HG02885 (cell line): ENCODE data around the gene AHI1.
"Not testable (repeated sequence)": the region's sequence is repeated elsewhere in the genome, so short reads cannot be mapped to it uniquely, and the experiment has no call there.

Source experiments
- ATAC-seq: cut with Tn5 transposase; IDR thresholded peaks from one replicate; pipeline ENCODE4 v1.9.1; 2021; ENCODE audit warnings: mild to moderate bottlenecking; ENCODE audit not compliant: unreplicated experiment, poor library complexity

The AHI1 gene

DNA sequence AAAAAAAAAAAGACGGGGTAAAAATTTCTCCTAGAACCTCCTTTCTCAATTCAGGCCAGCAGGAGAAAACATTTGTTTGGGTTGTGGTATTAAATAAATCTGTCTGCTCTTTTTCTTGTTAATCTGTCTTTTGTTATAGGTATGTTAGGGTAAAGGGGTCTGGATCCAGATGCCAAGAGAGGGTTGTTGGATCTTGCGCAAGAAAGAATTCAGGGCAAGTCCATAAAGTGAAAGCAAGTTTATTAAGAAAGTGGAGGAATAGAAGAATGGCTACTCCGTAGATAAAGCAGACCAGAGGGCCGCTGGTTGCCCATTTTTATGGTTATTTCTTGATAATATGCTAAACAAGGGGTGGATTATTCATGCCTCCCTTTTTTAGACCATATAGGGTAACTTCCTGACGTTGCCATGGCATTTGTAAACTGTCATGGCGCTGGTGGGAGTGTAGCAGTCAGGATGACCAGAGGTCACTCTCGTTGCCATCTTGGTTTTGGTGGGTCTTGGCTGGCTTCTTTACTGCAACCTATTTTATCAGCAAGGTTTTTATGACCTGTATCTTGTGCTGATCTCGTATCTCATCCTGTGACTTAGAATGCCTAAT lies 251.0 kb downstream of the AHI1 start:
- not testable (repeated sequence) for ATAC-seq

DNA sequence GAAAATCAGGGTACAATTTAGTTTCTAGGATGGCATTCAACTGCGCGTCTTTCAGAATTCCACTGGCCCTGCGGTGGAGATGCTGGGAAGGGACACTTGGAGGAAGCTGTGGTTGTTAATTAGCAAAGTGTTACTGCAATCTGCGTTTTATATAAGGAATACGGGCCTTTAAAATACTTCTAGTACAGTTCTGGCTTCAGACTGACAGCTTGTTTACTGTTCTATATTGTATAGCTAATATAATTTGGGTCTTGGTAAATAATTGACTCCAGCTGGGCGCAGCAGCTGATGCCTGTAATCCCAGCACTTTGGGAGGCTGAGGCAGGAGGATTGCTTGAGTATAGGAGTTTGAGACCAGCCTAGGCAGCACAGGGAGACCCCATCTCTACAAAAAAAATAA lies 252.7 kb downstream of the AHI1 start:
- no peak for ATAC-seq

DNA sequence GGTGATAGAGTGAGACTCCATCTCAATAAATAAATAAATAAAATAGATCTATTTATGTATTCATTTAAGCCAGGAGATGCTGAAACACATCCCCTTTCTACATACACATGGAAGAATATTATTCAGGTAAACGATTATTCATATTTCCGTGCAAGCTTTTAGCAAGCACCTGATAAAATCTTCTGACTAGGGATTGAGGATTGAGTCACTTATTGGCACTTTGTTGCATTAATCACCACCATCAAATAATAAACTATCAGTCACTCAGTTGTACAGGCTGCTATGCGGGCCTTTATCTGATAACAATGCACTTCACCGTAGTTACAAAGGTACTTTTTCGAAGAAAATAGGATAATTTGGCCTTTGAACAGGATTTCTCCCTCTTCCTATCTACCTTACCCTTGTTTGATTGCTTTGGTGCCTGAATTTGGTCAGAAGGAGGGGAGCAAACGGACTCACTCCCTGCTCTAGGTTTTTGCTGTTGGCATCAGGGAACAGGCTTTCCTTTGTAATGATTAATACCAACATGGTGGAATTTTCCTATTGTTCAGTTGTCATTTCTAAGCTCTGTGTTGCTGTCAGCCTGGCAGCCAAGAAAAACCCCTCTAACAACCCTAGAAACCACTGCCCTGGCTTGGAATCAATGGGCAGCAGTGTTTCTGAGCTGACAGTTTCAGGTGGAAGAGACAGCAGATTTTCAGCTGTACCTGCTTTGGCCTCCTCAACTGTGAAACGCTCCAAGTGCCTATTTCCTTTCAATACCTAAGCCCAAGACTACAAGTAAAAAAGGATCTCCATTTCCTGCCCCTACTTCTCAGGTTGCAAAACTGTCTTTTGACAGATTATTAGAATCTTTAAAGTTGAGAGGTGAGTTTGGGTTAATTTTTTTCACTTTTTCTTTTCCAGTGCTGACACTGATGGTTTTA lies 253.4 kb downstream of the AHI1 start:
- ATAC-seq = no peak

DNA sequence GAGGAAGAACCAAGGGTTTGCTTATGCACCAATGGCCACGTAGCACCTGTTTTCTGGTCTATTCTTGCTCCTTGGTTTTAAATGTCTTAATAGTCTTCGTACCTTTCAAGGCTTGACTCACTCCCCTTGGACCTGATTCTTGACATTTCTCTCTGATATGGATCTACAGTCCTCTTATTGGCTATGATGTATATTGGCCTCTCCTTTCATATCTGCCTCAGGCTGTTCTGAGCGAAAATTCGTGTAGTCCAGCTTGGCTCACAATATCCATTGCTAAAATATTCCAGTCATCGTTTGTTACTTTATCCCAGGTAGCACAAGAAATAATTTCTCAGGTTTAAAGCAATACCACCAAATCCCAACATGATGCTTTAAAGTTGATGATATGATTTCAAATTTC lies 256.8 kb downstream of the AHI1 start:
- no peak for ATAC-seq

DNA sequence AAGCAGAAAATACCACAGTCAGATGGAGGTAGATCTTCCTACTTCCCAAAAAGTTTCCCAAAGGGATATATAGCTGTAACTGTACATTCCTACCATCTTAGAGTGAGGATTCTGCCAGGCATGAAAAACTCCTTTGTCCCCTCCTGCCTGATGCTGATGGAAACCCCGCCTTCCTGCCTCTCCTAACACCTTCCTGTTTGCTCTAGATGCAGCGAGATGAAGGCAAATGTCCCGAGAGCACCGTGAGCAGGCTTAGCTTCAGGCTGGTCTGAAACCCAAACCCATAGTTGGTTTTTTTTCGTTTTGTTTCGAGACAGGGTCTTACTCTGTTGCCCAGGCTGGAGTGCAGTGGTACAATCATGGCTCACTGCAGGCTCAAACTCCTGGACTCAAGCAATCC lies 260.8 kb downstream of the AHI1 start:
- ATAC-seq = no peak

DNA sequence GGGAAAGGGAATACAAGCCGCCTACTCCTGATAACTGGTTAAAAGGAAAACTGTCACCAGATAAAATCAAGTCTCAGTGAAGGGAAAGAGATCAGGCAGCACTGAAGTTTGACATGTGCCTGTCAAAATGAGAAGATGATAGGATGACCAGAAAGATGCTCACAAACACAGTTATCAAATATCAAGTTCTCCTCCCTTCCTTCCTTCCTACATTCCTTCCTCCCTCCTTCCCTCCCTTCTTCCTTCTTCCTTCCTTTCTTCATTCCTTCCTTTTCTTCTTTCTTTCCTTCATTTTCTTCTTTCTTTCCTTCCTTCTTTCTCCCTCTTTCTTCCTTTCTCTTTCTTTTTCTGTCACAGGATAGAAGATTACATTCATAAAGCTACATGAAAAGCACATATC lies 261.2 kb downstream of the AHI1 start:
- no peak for ATAC-seq

DNA sequence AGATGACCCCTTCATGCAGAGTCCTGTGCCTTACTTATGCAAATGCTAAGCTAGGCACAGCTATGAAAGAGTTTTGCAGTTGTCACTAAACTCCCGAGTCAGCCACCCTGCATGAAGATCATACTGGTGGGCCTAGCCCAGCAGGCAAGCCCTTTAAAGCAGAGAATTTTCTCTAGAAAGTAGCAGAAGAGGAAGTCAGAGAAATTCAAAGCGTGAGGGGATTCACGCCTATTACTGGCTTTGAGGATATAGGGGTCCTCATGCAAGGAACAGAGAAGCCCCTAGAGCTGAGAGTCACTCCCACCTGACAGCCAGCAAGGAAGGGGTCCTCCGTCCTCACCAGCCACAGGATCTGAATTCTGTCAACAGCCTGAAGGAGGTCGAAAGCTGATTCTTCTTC lies 261.8 kb downstream of the AHI1 start:
- no peak for ATAC-seq

DNA sequence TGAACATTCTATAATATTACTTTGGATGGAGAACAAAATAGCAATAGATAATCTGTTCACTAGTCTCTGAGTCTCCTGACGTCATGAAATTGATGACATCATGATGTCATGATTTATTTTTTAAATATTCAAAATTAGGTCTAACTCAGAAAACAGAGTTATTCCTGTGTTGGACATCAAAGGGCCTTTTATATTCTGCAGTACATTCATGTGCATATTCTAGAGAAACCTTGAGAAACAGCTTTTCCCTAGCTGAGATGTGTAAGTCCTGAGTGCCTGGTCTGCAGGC lies 263.1 kb downstream of the AHI1 start:
- no peak for ATAC-seq

DNA sequence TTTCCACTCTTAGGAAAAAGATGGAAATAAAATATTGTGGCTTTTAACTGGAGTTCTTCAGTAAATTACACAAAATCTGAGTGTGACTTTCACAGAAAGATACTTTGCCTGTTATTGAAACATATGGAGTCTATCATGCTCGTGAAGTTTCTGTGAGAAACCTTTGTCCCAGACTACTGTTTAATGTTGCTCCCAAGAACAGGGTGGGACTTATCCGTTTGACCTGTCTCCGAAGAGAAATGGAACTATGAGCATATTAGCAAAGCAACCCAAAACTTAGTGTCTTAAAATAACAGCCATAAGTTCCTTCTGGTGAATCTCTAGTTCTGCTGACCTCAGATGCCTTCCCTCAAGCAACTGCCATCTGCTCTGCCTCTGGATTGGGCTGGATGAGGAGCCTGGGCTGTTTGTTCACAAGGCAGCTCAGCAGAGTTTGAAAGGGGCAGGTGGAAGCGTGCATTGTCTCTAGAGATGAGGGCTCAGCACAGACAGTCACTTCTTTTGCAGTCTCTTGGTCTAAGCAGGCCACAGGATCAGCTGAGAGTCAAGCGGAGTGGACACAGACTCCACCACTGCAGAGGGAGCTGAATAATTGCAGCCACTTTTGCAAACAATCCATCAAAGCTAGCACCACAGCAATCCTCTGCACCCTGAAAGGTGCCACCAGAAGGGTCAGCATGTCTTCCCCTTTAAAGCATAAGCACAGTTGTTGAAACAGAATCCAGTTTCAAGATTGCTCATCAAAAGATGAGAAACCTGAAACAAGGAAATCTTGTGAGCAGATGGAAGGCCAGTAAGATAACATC lies 263.7 kb downstream of the AHI1 start:
- peak; percentile 80 for ATAC-seq
